LNCaP clone FGC (cell line): ENCODE data around the gene ZCCHC17.
A peak's percentile ranks its signal among the peaks of the same experiment; 100 is the strongest.

Experiments used
- DNase-seq: peaks from one replicate; pipeline ENCODE4 v3.0.0-alpha.2; 2011; ENCODE audit warnings: low read depth
- H3K4me3 ChIP-seq: 2 replicates; pipeline ENCODE4 v1.5.1; 2011; ENCODE audit warnings: mild to moderate bottlenecking, low read depth, low read length, control low read depth
- CTCF ChIP-seq: IDR thresholded peaks from 2 replicates; pipeline ENCODE4 v1.5.1; 2012; ENCODE audit warnings: mild to moderate bottlenecking; ENCODE audit not compliant: control insufficient read depth, insufficient read depth; ENCODE audit errors: extremely low read depth

Gene ZCCHC17

GRCh38 chr1:31348449-31348848, 51.6 kb downstream of the ZCCHC17 start:
- no peak for TF ChIP-seq CTCF
- H3K4me3 ChIP-seq = no peak overlapping the region
- no peak for DNase-seq

DNA sequence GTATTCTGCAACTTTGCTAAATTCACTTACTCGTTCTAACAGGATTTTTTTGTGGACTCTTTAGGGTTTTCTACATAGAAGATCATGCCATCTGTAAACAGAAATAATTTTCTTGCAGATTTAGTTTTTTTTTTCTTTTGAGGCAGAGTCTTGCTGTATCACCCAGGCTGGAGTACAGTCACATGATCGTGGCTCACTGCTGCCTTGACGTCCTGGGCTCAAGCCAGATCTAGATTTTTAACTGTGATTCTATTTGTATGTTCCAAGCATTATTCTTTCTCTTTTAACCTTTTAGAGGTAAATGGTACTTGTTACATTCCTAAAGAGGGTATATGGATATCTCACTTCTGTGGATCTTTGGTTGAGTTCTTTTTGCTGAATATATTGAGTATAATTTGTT, 57.5 kb downstream of the ZCCHC17 start:
- no peak for DNase-seq
- no peak for TF ChIP-seq CTCF
- no peak overlapping the region for H3K4me3 ChIP-seq

DNA sequence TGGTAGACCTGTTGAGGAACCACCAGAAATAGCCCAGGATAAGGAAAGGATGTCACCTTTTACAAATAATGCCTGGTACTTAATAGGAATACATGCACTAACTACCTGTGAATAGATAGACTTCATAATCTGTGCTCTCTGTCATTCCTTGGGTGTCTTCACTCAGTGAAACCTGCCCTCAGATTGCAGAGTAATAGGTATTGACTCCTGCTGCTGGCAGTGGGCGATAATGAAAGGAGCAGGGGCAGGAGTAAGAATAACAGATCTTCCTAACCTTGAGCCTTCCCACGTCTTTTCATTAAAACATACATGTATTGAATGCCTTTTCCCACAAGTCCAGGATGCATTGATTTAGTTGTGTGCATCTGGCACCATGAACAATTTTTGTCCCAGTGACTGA, 59.6 kb downstream of the ZCCHC17 start:
- DNase-seq = no peak
- H3K4me3 ChIP-seq = no peak overlapping the region
- TF ChIP-seq CTCF = no peak

- no peak overlapping the region for H3K4me3 ChIP-seq
- no peak for DNase-seq
- TF ChIP-seq CTCF = no peak
Measured at GRCh38 chr1:31361607-31362006, 64.8 kb downstream of the ZCCHC17 start.

DNA sequence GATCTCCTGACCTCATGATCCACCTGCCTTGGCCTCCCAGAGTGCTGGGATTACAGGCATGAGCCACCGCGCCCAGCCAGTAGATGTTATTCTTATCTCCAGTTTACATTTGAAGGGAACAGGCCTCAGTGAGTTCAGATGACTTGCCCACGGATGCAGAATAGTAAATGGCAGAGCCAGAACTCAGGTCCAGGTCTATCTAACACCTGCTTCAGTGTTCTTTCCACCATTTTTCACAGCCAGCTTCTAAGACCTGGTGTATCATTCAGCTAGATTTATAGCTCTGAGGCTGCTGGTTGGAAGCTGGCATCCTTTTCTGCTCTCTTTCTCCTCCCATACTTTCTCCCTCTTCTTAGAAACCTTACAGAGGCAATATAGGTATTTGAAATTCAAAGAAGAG, 65.2 kb downstream of the ZCCHC17 start:
- no peak for DNase-seq
- no peak overlapping the region for H3K4me3 ChIP-seq
- no peak for TF ChIP-seq CTCF

- DNase-seq = peak; percentile 52
- no peak overlapping the region for H3K4me3 ChIP-seq
- no peak for TF ChIP-seq CTCF
Measured at GRCh38 chr1:31364561-31365250, 67.9 kb downstream of the ZCCHC17 start.

DNA sequence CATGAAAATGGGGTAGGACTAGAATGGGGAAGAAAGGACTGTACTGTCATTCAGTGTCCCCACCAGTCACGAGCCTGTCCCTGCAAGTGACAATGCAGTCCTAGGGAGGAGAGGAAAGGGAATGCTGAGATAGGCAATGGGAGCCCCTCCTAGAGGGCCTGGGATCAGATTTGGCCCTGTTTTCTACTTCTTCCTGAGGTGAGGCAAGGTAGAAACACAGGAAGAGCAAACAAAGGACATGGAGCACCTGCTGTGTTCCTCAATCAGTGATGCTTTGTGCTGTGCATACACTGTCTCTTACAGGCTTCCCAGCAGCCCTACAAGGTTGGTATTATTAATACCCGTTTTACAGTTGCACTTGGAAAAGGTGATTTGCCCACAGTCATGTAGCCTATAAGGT, 70.0 kb downstream of the ZCCHC17 start:
- TF ChIP-seq CTCF = no peak
- DNase-seq = no peak
- no peak overlapping the region for H3K4me3 ChIP-seq
